Muscle of leg (tissue), 11 donors: ENCODE results near the gene KRT5. TPM values are rescaled to one million over a fixed set of nuclear protein-coding genes. Genes with fewer than 3 reads are reported as not detected.

Experiments
- DNase-seq: peaks from one replicate; pipeline ENCODE4 v3.0.0; 2013
- H3K27ac ChIP-seq: one replicate; pipeline ENCODE4 v1.5.1; 2013; ENCODE audit warnings: mild to moderate bottlenecking, low read length, control low read depth
- H3K27me3 ChIP-seq: one replicate; pipeline ENCODE4 v1.6.1; 2013; ENCODE audit warnings: low read length; ENCODE audit not compliant: control insufficient read depth, insufficient read depth
- H3K36me3 ChIP-seq: one replicate; pipeline ENCODE4 v1.6.1; 2013; ENCODE audit warnings: low read length; ENCODE audit not compliant: control insufficient read depth, insufficient read depth
- H3K4me1 ChIP-seq: one replicate; pipeline ENCODE4 v1.6.1; 2013; ENCODE audit warnings: low read length; ENCODE audit not compliant: control insufficient read depth, insufficient read depth
- H3K4me3 ChIP-seq: one replicate; pipeline ENCODE4 v1.5.1; 2013; ENCODE audit warnings: low read length, control low read depth
- H3K9me3 ChIP-seq: replicated peaks from 2 replicates; pipeline ENCODE4 v1.6.1; 2013; ENCODE audit warnings: low read depth, low read length; ENCODE audit not compliant: control insufficient read depth
- WGBS: methylation state at CpG from one replicate; pipeline ENCODE4 v1.1.5; 2013; ENCODE audit warnings: missing lambda C conversion rate; ENCODE audit not compliant: insufficient coverage; 5-methylcytosine and 5-hydroxymethylcytosine counted together
- polyA plus RNA-seq, 8 donors: library from polyadenylated mRNA; unstranded; fragments of 120-200 nt; gene quantifications; one replicate each; pipeline versions ENCODE4 v1.2.1 to v1.2.3, GENCODE V29; 2013; ENCODE audit warnings: inconsistent platforms in 1 of 8, low replicate concordance in 1 of 8; ENCODE audit not compliant: insufficient read length in 8 of 8, insufficient read depth in 1 of 8
- total RNA-seq: library from RNA; stranded (reverse); fragments of 120-200 nt; gene quantifications from one replicate; pipeline ENCODE4 v1.2.4, GENCODE V29; 2013

The KRT5 gene
- total and polyA plus RNA-seq, 9 donors, result 0.21 to 383 (median 0.66) TPM

GRCh38 chr12:52529417-52529816, 9.2 kb upstream of the KRT5 start:
- Histone ChIP-seq H3K27me3 (no peaks in the 10 kb centered on the region), H3K9me3 (no peaks in the 10 kb centered on the region), H3K27ac (no peak overlapping the region), H3K4me3 (no peak overlapping the region), H3K36me3 (no peaks in the 10 kb centered on the region), H3K4me1 (peaks cover 21% of the 10 kb centered on the region)
- DNase-seq, result no peak
- 89% methylated on average over 1 of the region's 2 CpGs for WGBS

GRCh38 chr12:52528641-52529143, 8.5 kb upstream of the KRT5 start:
- Histone ChIP-seq H3K4me1 (peaks cover 22% of the 10 kb centered on the region), H3K9me3 (no peaks in the 10 kb centered on the region), H3K27ac (no peak overlapping the region), H3K27me3 (no peaks in the 10 kb centered on the region), H3K36me3 (no peaks in the 10 kb centered on the region), H3K4me3 (no peak overlapping the region)
- 87% methylated on average over 8 of the region's 8 CpGs for WGBS
- no peak for DNase-seq

GRCh38 chr12:52527121-52527800, 7.1 kb upstream of the KRT5 start:
- WGBS, result 50% methylated on average over 2 of the region's 4 CpGs

DNA sequence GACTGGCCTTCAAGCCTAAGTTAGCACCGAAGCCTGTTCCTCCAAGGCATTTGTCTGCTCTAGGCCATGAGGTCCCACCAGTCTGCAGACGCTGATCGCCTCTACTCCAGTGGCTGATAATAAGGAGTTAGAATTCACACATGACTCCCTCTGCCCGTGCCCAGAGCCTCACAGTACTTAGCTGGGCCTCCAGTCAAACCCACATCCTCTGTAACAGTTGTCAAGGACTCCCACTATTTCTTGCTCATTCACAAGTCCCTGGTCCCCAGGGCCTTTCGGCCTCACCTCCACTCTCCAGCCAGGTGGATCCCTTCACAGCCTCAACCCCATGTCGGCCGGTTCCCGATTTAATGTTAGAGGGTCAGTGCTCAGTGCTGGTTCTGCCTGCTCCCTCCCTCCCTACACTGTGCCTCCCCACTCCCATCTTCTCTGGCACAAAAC, 6.3 kb upstream of the KRT5 start:
- Histone ChIP-seq H3K27me3 (no peaks in the 10 kb centered on the region), H3K27ac (no peak overlapping the region), H3K36me3 (no peaks in the 10 kb centered on the region), H3K4me1 (peaks cover 34% of the 10 kb centered on the region), H3K9me3 (no peaks in the 10 kb centered on the region), H3K4me3 (no peak overlapping the region)
- 81% methylated on average over 3 of the region's 8 CpGs for WGBS
- no peak for DNase-seq

More at GRCh38 chr12:52527121-52527800, 7.1 kb upstream of the KRT5 start:
- H3K27ac ChIP-seq, result no peak overlapping the region
- no peak overlapping the region for H3K4me3 ChIP-seq
- H3K36me3 ChIP-seq, result no peaks in the 10 kb centered on the region
- peaks cover 27% of the 10 kb centered on the region for H3K4me1 ChIP-seq
- no peaks in the 10 kb centered on the region for H3K27me3 ChIP-seq
- H3K9me3 ChIP-seq, result no peaks in the 10 kb centered on the region
- no peak for DNase-seq

GRCh38 chr12:52525661-52526499, 5.7 kb upstream of the KRT5 start:
- H3K36me3 ChIP-seq, result no peaks in the 10 kb centered on the region
- peaks cover 41% of the 10 kb centered on the region for H3K4me1 ChIP-seq
- H3K4me3 ChIP-seq, result no peak overlapping the region
- no peaks in the 10 kb centered on the region for H3K9me3 ChIP-seq
- H3K27ac ChIP-seq, result no peak overlapping the region
- H3K27me3 ChIP-seq, result no peaks in the 10 kb centered on the region
- 86% methylated on average over 9 of the region's 13 CpGs for WGBS
- no peak for DNase-seq

GRCh38 chr12:52524898-52525591, 4.9 kb upstream of the KRT5 start:
- Histone ChIP-seq H3K9me3 (no peaks in the 10 kb centered on the region), H3K36me3 (no peaks in the 10 kb centered on the region), H3K4me3 (no peak overlapping the region), H3K4me1 (peaks cover 48% of the 10 kb centered on the region), H3K27ac (no peak overlapping the region), H3K27me3 (no peaks in the 10 kb centered on the region)
- DNase-seq, result no peak
- 43% methylated on average over 1 of the region's 5 CpGs for WGBS

DNA sequence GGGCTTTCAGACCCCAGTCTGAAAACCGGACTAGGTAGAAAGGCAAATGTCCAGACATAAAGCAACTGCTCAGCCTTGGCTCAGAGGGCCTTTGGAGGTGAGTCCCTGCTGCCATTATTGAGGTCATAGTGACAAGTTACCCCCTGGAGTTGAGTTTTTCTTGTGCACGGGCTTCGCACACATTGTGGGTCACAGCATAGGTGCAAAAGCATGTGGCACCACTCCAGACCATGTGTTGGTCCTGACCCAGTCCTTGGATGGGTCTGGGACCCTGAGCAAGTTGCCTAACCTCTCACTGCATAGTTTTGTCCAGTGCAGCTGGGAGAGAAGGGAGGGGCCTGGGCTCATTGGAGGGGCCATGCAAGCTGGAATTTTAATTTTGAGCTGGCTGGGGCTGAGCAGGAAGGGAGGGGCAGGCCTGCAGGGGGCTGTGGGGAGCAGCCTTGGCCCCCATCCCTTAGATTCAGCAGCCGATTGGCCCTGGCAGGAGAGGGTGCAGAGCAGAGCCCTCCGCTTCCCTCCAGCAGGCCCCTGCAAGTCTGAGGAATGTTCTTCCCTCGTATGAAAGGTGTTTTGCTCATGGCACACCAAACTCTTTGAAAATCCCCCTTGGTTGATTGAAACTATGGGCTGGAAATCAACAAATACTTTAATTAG, 4.2 kb upstream of the KRT5 start:
- 64% methylated on average over 2 of the region's 6 CpGs for WGBS
- H3K27me3 ChIP-seq, result no peaks in the 10 kb centered on the region
- no peak for DNase-seq

GRCh38 chr12:52523824-52524223, 3.6 kb upstream of the KRT5 start:
- no peak overlapping the region for H3K4me3 ChIP-seq
- H3K36me3 ChIP-seq, result no peaks in the 10 kb centered on the region
- no peaks in the 10 kb centered on the region for H3K27me3 ChIP-seq
- DNase-seq, result no peak
- H3K27ac ChIP-seq, result no peak overlapping the region
- peaks cover 58% of the 10 kb centered on the region for H3K4me1 ChIP-seq
- no peaks in the 10 kb centered on the region for H3K9me3 ChIP-seq
- WGBS, result 40% methylated on average over 2 of the region's 4 CpGs

More for the DNA sequence above, 4.2 kb upstream of the KRT5 start:
- Histone ChIP-seq H3K4me3 (no peak overlapping the region), H3K36me3 (no peaks in the 10 kb centered on the region), H3K4me1 (peaks cover 54% of the 10 kb centered on the region), H3K9me3 (no peaks in the 10 kb centered on the region), H3K27ac (no peak overlapping the region)

GRCh38 chr12:52522346-52523011, 2.3 kb upstream of the KRT5 start:
- peaks cover 54% of the 10 kb centered on the region for H3K4me1 ChIP-seq
- H3K27me3 ChIP-seq, result no peaks in the 10 kb centered on the region
- H3K4me3 ChIP-seq, result no peak overlapping the region
- 69% methylated on average over 5 of the region's 10 CpGs for WGBS
- no peak for DNase-seq
- no peaks in the 10 kb centered on the region for H3K36me3 ChIP-seq
- H3K27ac ChIP-seq, result no peak overlapping the region
- no peaks in the 10 kb centered on the region for H3K9me3 ChIP-seq
